Measurements from ENCODE around the gene MAP6. TPM values are rescaled to one million over a fixed set of nuclear protein-coding genes. Genes with fewer than 3 reads are reported as not detected.

Gene MAP6
- total RNA-seq, 1 donor from 2014 or later = 2.1 TPM

DNA sequence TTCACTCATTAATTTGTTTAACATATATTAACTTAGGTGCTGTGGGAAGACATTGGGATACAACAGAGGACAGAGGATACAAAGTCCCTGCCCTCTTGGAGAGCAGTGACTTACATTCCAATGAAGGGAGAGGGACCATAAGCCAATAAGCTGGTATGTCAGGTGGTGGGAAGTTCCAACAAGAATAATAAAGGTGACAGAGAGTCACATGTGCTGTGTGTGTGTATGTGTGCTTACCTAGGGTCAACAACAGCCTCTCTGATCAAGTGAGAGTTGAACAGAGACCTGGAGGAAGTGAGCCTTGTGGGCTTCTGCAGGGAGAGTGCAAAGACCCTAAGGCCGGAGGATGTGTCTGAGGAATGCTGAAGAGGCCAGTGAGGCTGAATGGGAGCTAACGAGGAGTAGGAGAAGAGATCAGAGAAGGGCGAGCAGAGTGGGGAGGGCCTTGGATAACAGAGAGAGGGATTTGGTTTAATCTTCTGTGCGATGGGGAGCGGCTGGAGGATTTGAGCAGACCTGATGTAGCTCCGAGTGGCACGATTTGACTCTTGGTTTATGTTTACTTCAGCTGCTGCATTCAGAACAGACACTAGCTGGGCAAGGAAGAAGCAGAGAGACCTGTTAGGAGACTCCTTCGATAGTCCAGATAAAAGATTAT is 35.3 kb downstream of the MAP6 start:
- Histone ChIP-seq H3K9ac (ENCODE audit: low read depth in 1 of 3, low read length in 3 of 3) (no peak overlapping the region), H3K36me3 (ENCODE audit: control insufficient read depth in 3 of 3, insufficient read depth in 3 of 3, low read length in 3 of 3) (no peaks in the 10 kb centered on the region), H3K27me3 (ENCODE audit: control insufficient read depth in 3 of 3, insufficient read depth in 3 of 3, low read length in 3 of 3) (peaks cover 3 to 5% (median 5%) of the 10 kb centered on the region in 3 donors), H3K4me1 (ENCODE audit: control insufficient read depth in 3 of 3, insufficient read depth in 3 of 3, low read length in 3 of 3) (peaks cover 2 to 7% (median 2%) of the 10 kb centered on the region in 3 donors), H3K9me3 (ENCODE audit: control insufficient read depth in 3 of 3, low read length in 3 of 3) (no peaks in the 10 kb centered on the region), H3K4me3 (ENCODE audit: low read length in 3 of 3) (no peak overlapping the region), H3K27ac (ENCODE audit: low read depth, low read length) (no peak overlapping the region)

DNA sequence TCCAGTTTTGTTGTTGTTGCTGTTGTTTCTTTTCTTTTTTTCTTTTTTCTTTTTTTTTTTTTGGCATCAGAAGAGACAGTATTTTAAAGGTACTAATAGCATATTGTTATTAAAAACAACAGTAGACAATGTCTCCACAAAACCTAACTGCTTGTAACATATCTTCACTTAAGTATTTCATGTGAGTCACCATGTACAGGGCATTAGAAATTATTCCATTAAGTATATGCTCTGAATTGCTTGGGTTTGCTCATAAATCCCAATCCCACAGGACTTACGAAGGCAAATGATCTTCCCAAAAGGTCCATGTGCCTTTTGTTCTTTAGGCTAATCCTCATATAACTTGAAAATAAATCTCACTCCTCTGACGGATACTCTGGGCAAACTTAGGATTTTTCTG is 35.9 kb downstream of the MAP6 start:
- H3K36me3 ChIP-seq (ENCODE audit: control insufficient read depth in 3 of 3, insufficient read depth in 3 of 3, low read length in 3 of 3) = no peaks in the 10 kb centered on the region
- H3K4me1 ChIP-seq (ENCODE audit: control insufficient read depth in 3 of 3, insufficient read depth in 3 of 3, low read length in 3 of 3) = peaks cover 2 to 7% (median 2%) of the 10 kb centered on the region in 3 donors
- no peaks in the 10 kb centered on the region for H3K9me3 ChIP-seq (ENCODE audit: control insufficient read depth in 3 of 3, low read length in 3 of 3)
- H3K27ac ChIP-seq (ENCODE audit: low read depth, low read length) = no peak overlapping the region
- H3K4me3 ChIP-seq (ENCODE audit: low read length in 3 of 3) = no peak overlapping the region
- H3K9ac ChIP-seq (ENCODE audit: low read depth in 1 of 3, low read length in 3 of 3) = no peak overlapping the region
- H3K27me3 ChIP-seq (ENCODE audit: control insufficient read depth in 3 of 3, insufficient read depth in 3 of 3, low read length in 3 of 3) = peaks cover 3 to 5% (median 5%) of the 10 kb centered on the region in 3 donors

DNA sequence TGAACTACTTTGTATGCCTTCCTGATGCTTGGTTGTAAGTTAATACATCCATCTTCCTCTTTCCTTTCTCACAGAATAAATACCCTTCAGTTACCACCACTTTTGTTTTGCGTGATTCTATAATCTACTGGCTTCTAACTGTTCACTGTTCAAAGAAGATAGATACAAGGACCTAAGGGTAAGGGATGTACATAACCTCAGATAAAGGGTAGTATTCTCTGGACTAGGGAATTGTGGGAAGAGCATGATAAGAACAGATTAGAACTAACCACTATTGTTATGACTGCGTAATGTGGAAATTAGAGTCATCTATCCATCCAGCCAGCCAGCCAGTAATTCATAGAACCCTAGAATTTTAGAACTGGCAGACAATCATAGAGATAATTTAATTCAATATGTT is 36.4 kb downstream of the MAP6 start:
- H3K4me3 ChIP-seq (ENCODE audit: low read length in 3 of 3) = no peak overlapping the region
- peaks cover 3 to 5% (median 5%) of the 10 kb centered on the region in 3 donors for H3K27me3 ChIP-seq (ENCODE audit: control insufficient read depth in 3 of 3, insufficient read depth in 3 of 3, low read length in 3 of 3)
- peaks cover 2 to 7% (median 2%) of the 10 kb centered on the region in 3 donors for H3K4me1 ChIP-seq (ENCODE audit: control insufficient read depth in 3 of 3, insufficient read depth in 3 of 3, low read length in 3 of 3)
- H3K27ac ChIP-seq (ENCODE audit: low read depth, low read length) = no peak overlapping the region
- no peaks in the 10 kb centered on the region for H3K9me3 ChIP-seq (ENCODE audit: control insufficient read depth in 3 of 3, low read length in 3 of 3)
- H3K9ac ChIP-seq (ENCODE audit: low read depth in 1 of 3, low read length in 3 of 3) = no peak overlapping the region
- H3K36me3 ChIP-seq (ENCODE audit: control insufficient read depth in 3 of 3, insufficient read depth in 3 of 3, low read length in 3 of 3) = no peaks in the 10 kb centered on the region

DNA sequence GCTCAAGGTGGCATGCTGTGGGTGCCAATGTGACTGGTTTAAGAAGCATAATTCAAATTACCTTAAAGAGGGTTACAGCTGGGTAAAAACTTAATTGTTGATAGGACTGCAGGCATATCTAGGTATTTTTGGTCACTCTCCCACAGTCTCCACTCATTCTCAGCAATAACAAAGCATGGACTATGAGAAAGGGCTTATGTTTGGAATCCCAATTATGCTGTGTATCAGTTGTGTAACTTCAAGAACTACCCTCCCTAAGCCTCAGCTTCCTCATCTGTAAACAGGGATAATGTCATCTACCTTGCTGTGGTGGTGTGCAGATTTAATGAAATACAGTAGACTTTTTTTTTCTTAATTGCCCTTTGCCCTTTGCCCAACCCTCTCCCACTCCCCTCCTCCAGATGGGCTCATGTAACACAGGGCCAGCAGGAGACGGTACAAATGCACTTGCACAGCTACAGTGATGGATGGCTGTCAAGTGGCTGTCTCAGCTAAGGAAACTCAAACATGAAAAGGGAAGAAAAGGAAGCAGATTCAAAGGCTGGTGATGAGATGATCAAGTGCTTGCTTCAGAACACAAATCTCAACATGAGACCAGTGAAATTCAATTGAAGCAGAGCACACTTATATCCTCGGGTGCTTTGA is 37.6 kb downstream of the MAP6 start:
- peaks cover 0 to 5% (median 5%) of the 10 kb centered on the region in 3 donors for H3K27me3 ChIP-seq (ENCODE audit: control insufficient read depth in 3 of 3, insufficient read depth in 3 of 3, low read length in 3 of 3)
- H3K36me3 ChIP-seq (ENCODE audit: control insufficient read depth in 3 of 3, insufficient read depth in 3 of 3, low read length in 3 of 3) = no peaks in the 10 kb centered on the region
- no peak overlapping the region for H3K27ac ChIP-seq (ENCODE audit: low read depth, low read length)
- no peak overlapping the region for H3K9ac ChIP-seq (ENCODE audit: low read depth in 1 of 3, low read length in 3 of 3)
- H3K9me3 ChIP-seq (ENCODE audit: control insufficient read depth in 3 of 3, low read length in 3 of 3) = no peaks in the 10 kb centered on the region
- H3K4me3 ChIP-seq (ENCODE audit: low read length in 3 of 3) = no peak overlapping the region
- H3K4me1 ChIP-seq (ENCODE audit: control insufficient read depth in 3 of 3, insufficient read depth in 3 of 3, low read length in 3 of 3) = peaks cover 2 to 7% (median 2%) of the 10 kb centered on the region in 3 donors

DNA sequence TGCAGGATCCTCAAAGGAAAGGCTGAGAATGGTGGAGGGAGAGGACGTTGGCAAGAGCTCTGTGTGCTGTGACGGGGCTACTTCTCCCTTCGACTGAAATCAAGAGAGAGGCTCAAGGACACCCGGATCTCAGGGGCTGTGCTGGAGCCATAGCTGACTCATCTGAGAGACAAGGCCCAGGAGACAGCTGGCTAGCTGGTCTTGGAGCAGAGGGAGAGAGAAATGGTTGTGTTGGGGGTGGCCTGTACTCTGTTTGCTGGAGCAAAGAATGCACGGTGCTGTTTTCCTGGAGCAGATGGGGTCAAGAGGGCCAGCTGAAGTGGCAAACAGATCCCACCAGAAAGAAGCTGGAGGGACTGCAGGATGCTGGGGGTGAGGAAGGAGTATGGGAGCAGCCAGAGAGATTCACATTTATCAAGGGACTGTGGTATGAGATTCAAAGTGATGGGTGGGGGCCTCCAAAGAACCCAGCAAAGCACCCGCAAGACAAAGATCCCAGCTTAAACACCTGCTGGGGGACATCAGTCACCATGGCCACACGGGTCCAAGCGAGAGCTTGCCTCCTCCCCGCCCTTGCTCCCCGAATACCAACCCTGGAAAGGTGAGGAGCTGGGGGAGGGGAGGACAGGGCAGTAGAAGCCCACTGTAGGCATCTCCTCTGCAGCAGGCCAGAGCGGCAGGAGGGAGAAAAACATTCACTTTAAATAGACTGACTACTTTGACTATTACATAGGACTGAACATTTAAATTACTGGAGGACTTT is 40.8 kb downstream of the MAP6 start:
- Histone ChIP-seq H3K27me3 (ENCODE audit: control insufficient read depth in 3 of 3, insufficient read depth in 3 of 3, low read length in 3 of 3) (peaks cover 0 to 5% (median 0%) of the 10 kb centered on the region in 3 donors), H3K27ac (ENCODE audit: low read depth, low read length) (no peak overlapping the region), H3K9me3 (ENCODE audit: control insufficient read depth in 3 of 3, low read length in 3 of 3) (no peaks in the 10 kb centered on the region), H3K36me3 (ENCODE audit: control insufficient read depth in 3 of 3, insufficient read depth in 3 of 3, low read length in 3 of 3) (no peaks in the 10 kb centered on the region), H3K4me1 (ENCODE audit: control insufficient read depth in 3 of 3, insufficient read depth in 3 of 3, low read length in 3 of 3) (no peaks in the 10 kb centered on the region), H3K4me3 (ENCODE audit: low read length in 3 of 3) (no peak overlapping the region), H3K9ac (ENCODE audit: low read depth in 1 of 3, low read length in 3 of 3) (no peak overlapping the region)

DNA sequence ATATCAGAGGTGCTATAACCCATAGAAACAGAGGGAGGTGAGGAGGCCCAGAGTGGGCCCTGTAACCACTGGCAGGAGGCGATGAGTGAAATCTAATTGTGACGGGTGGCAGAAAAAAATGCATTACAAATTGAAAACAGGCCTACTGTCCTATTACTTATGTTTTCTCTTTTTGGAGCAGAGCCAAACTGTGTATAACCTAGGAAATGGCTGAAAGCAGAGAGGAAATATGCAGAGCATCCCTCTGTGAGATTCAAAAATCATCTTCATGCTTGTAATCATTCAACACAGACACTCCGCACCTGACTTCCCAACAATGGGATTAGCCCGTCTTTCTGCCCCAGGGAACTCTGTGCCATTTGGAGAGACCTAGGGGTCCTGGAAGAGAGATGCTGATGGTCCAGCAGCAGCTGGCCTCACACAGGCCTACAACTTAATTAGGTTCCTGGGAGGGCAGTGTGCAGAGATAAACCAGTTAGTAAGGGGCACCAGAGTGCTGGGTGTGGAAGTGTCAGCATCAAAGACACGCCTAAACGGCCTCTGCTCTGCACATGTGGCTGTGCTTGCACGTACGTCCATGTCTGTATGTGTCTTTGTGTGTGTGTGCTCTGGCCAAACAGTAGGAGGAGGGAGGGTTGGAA is 41.8 kb downstream of the MAP6 start:
- Histone ChIP-seq H3K4me1 (ENCODE audit: control insufficient read depth in 3 of 3, insufficient read depth in 3 of 3, low read length in 3 of 3) (no peaks in the 10 kb centered on the region), H3K9me3 (ENCODE audit: control insufficient read depth in 3 of 3, low read length in 3 of 3) (no peaks in the 10 kb centered on the region), H3K27ac (ENCODE audit: low read depth, low read length) (no peak overlapping the region), H3K36me3 (ENCODE audit: control insufficient read depth in 3 of 3, insufficient read depth in 3 of 3, low read length in 3 of 3) (no peaks in the 10 kb centered on the region), H3K9ac (ENCODE audit: low read depth in 1 of 3, low read length in 3 of 3) (no peak overlapping the region), H3K4me3 (ENCODE audit: low read length in 3 of 3) (no peak overlapping the region), H3K27me3 (ENCODE audit: control insufficient read depth in 3 of 3, insufficient read depth in 3 of 3, low read length in 3 of 3) (peaks cover 0 to 5% (median 0%) of the 10 kb centered on the region in 3 donors)

DNA sequence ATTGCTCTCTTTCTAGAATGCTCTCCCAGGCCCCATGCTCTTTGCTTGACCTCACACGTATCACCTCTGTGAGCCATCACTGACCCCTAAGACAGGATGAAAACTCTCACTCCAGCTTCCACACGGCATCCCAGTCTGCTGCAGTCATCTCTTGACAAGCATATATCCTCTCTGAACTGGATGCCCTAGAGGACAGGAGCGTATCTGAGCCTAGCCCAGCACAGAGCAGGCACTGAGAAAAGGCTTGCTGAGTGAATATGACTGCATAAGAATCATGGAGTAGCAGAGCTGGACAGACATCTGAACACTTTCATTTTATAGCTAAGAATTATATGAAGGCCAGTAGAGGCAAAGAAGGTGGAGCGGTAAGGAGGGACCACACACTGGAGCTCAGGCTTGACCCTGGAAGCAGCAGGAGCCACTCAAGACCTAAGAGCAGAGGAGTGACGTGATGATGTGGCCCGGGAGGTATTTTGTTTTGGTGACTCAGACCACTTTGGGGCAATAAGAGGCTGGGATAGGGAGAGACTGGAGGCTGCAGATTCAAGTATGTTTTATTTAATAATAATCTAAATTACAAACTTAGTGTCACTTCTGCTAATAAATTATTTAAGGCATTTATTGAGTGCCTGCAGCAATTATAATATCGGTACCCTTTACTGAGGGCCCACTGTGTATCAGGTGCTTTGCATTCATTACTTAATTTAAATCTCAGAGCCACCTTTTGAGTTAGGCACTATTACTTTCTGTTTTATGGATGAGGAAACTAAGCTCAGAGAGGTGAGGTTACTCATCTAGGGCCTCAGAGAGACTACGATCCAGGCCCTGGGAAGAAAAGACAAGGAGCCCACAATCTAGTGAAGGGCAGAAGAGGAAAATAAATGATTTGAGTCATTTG is 42.6 kb downstream of the MAP6 start:
- Histone ChIP-seq H3K27me3 (ENCODE audit: control insufficient read depth in 3 of 3, insufficient read depth in 3 of 3, low read length in 3 of 3) (no peaks in the 10 kb centered on the region), H3K9ac (ENCODE audit: low read depth in 1 of 3, low read length in 3 of 3) (no peak overlapping the region), H3K27ac (ENCODE audit: low read depth, low read length) (no peak overlapping the region), H3K36me3 (ENCODE audit: control insufficient read depth in 3 of 3, insufficient read depth in 3 of 3, low read length in 3 of 3) (no peaks in the 10 kb centered on the region), H3K4me3 (ENCODE audit: low read length in 3 of 3) (no peak overlapping the region), H3K4me1 (ENCODE audit: control insufficient read depth in 3 of 3, insufficient read depth in 3 of 3, low read length in 3 of 3) (no peaks in the 10 kb centered on the region), H3K9me3 (ENCODE audit: control insufficient read depth in 3 of 3, low read length in 3 of 3) (no peaks in the 10 kb centered on the region)

DNA sequence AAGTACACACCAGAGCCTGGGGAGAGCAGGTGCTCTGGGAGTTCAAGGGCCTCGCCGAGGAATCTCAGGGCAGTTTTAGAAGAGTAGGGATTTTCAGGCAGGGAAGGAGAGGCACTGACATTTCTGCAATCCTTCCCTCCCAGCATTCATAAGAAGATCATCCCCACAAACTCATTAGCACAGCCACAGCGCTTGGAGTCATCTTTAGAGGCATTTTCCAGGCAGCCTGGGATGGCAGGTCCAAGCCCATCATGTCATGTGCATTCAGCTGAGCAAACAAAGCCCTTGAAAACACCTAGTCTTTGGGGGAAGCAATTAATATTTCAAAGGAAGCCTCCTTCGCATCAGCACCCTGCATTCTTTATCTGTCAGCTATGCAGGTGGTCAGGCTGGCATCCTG is 43.8 kb downstream of the MAP6 start:
- no peak overlapping the region for H3K9ac ChIP-seq (ENCODE audit: low read depth in 1 of 3, low read length in 3 of 3)
- H3K4me3 ChIP-seq (ENCODE audit: low read length in 3 of 3) = no peak overlapping the region
- no peaks in the 10 kb centered on the region for H3K9me3 ChIP-seq (ENCODE audit: control insufficient read depth in 3 of 3, low read length in 3 of 3)
- no peaks in the 10 kb centered on the region for H3K4me1 ChIP-seq (ENCODE audit: control insufficient read depth in 3 of 3, insufficient read depth in 3 of 3, low read length in 3 of 3)
- H3K27ac ChIP-seq (ENCODE audit: low read depth, low read length) = no peak overlapping the region
- no peaks in the 10 kb centered on the region for H3K27me3 ChIP-seq (ENCODE audit: control insufficient read depth in 3 of 3, insufficient read depth in 3 of 3, low read length in 3 of 3)
- no peaks in the 10 kb centered on the region for H3K36me3 ChIP-seq (ENCODE audit: control insufficient read depth in 3 of 3, insufficient read depth in 3 of 3, low read length in 3 of 3)

DNA sequence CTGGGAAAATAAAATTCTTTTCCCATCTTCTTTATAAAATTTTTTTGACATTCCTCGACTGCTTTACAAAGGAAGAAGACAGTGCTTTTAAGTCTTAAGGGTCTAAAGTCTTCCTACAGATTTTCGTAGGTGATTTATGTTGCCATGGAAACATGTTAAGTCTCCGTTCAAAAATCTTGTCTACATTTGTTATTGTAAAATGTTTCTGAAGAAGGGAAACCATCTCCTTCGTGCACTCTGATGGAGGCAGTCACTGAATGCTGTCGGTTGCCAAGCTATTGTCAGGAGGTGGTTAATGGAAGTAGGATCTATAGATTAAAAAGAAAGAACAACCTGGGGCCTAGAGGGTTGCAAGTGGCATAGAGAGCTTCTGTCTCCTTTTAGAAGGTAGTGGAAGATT is 52.6 kb downstream of the MAP6 start:
- Histone ChIP-seq H3K9me3 (ENCODE audit: control insufficient read depth in 3 of 3, low read length in 3 of 3) (no peaks in the 10 kb centered on the region), H3K36me3 (ENCODE audit: control insufficient read depth in 3 of 3, insufficient read depth in 3 of 3, low read length in 3 of 3) (no peaks in the 10 kb centered on the region), H3K27me3 (ENCODE audit: control insufficient read depth in 3 of 3, insufficient read depth in 3 of 3, low read length in 3 of 3) (no peaks in the 10 kb centered on the region), H3K9ac (ENCODE audit: low read depth in 1 of 3, low read length in 3 of 3) (no peak overlapping the region), H3K4me1 (ENCODE audit: control insufficient read depth in 3 of 3, insufficient read depth in 3 of 3, low read length in 3 of 3) (peaks cover 0 to 3% (median 0%) of the 10 kb centered on the region in 3 donors), H3K27ac (ENCODE audit: low read depth, low read length) (no peak overlapping the region), H3K4me3 (ENCODE audit: low read length in 3 of 3) (no peak overlapping the region)

Data from skeletal muscle tissue (tissue), 4 donors.